DOHH2 (cell line): Measurements from ENCODE around the gene IFNG-AS1.
A peak's percentile ranks its signal among the peaks of the same experiment; 100 is the strongest.

Source experiments
- H3F3A ChIP-seq: fragments of 200-600 bp; sonication (generic), shearing (Covaris generic); 2 replicates; pipeline ENCODE4 v1.6.0; 2016; ENCODE audit warnings: antibody characterized with exemption, mild to moderate bottlenecking; ENCODE audit not compliant: control insufficient read depth, insufficient read depth
- H3K27ac ChIP-seq: fragments of 200-600 bp; sonication (generic); 2 replicates; pipeline ENCODE4 v1.5.1; 2014; ENCODE audit warnings: low read depth, mild to moderate bottlenecking, low read length, moderate library complexity
- H3K27me3 ChIP-seq: fragments of 200-600 bp; sonication (generic); 2 replicates; pipeline ENCODE4 v1.6.1; 2014; ENCODE audit warnings: mild to moderate bottlenecking, low read length, mixed read lengths; ENCODE audit not compliant: control insufficient read depth
- H3K36me3 ChIP-seq: fragments of 200-600 bp; sonication (generic); 2 replicates; pipeline ENCODE4 v1.6.1; 2014; ENCODE audit warnings: mild to moderate bottlenecking, low read length, moderate library complexity, mixed read lengths; ENCODE audit not compliant: control insufficient read depth
- H3K4me1 ChIP-seq: fragments of 200-600 bp; sonication (generic); 2 replicates; pipeline ENCODE4 v1.6.1; 2014; ENCODE audit warnings: mild to moderate bottlenecking, low read length, mixed read lengths; ENCODE audit not compliant: control insufficient read depth
- H3K4me2 ChIP-seq: fragments of 200-600 bp; sonication (generic); 2 replicates; pipeline ENCODE4 v1.6.0; 2014; ENCODE audit warnings: mild to moderate bottlenecking, low read length, moderate library complexity
- H3K4me3 ChIP-seq: fragments of 200-600 bp; sonication (generic); 2 replicates; pipeline ENCODE4 v1.5.1; 2014; ENCODE audit warnings: mild to moderate bottlenecking, low read length, mixed read lengths
- H3K79me2 ChIP-seq: fragments of 200-600 bp; sonication (generic); 2 replicates; pipeline ENCODE4 v1.6.1; 2014; ENCODE audit warnings: mild to moderate bottlenecking, low read length, mixed read lengths; ENCODE audit not compliant: control insufficient read depth
- H3K9me2 ChIP-seq: fragments of 200-600 bp; sonication (generic); replicated peaks from 2 replicates; pipeline ENCODE4 v1.6.1; 2014; ENCODE audit warnings: mild to moderate bottlenecking, low read length, mixed read lengths; ENCODE audit not compliant: control insufficient read depth
- H3K9me3 ChIP-seq: fragments of 200-600 bp; sonication (generic); 2 replicates; pipeline ENCODE4 v1.6.1; 2014; ENCODE audit warnings: antibody characterized with exemption, low read length, mixed read lengths; ENCODE audit not compliant: control insufficient read depth, insufficient read depth
- H4K20me1 ChIP-seq: fragments of 200-600 bp; sonication (generic); 2 replicates; pipeline ENCODE4 v1.6.0; 2014; ENCODE audit warnings: low read depth, mild to moderate bottlenecking, antibody characterized with exemption, low read length, moderate library complexity; ENCODE audit not compliant: control insufficient read depth, insufficient read depth
- CTCF ChIP-seq: fragments of 200-600 bp; sonication (generic); IDR thresholded peaks from one replicate; pipeline ENCODE4 v1.5.1; 2014; ENCODE audit warnings: antibody characterized with exemption, mild to moderate bottlenecking, low read depth, low read length; ENCODE audit not compliant: poor library complexity, severe bottlenecking
- EZH2phosphoT487 ChIP-seq: fragments of 200-600 bp; sonication (generic); IDR thresholded peaks from 2 replicates; pipeline ENCODE4 v1.6.1; 2017; ENCODE audit warnings: borderline replicate concordance, mild to moderate bottlenecking, antibody characterized with exemption, low read length, moderate library complexity, mixed read lengths

The IFNG-AS1 gene

GRCh38 chr12:68048648-68049297 lies 59.5 kb downstream of the IFNG-AS1 start:
- Histone ChIP-seq H3K4me1 (no peaks in the 10 kb centered on the region), H3K27me3 (no peaks in the 10 kb centered on the region), H3K9me2 (no peaks in the 10 kb centered on the region), H3K27ac (no peak overlapping the region), H4K20me1 (no peaks in the 10 kb centered on the region), H3K4me2 (no peak overlapping the region), H3K9me3 (no peaks in the 10 kb centered on the region), H3K36me3 (no peaks in the 10 kb centered on the region), H3K79me2 (no peaks in the 10 kb centered on the region), H3F3A (no peaks in the 10 kb centered on the region), H3K4me3 (no peak overlapping the region)
- TF ChIP-seq CTCF (no peak), EZH2phosphoT487 (no peak)

GRCh38 chr12:68056300-68056699 lies 67.1 kb downstream of the IFNG-AS1 start:
- no peaks in the 10 kb centered on the region for H3K27me3 ChIP-seq
- peaks cover 12% of the 10 kb centered on the region for H3K36me3 ChIP-seq
- TF ChIP-seq CTCF (no peak), EZH2phosphoT487 (no peak)
- peak overlapping the region; percentile 2; the same call in 1 of the 2 replicates for H3K27ac ChIP-seq
- H4K20me1 ChIP-seq: no peaks in the 10 kb centered on the region
- peaks cover 22% of the 10 kb centered on the region; the same call in 1 of the 2 replicates for H3K9me3 ChIP-seq
- no peaks in the 10 kb centered on the region for H3F3A ChIP-seq
- H3K4me1 ChIP-seq: peaks cover 14% of the 10 kb centered on the region
- H3K4me3 ChIP-seq: peak overlapping the region; percentile 17; the same call in 1 of the 2 replicates
- H3K9me2 ChIP-seq: no peaks in the 10 kb centered on the region
- H3K4me2 ChIP-seq: 0 out of 2 replicates have a peak overlapping the region, but pooled peaks have one; percentile 5
- no peaks in the 10 kb centered on the region for H3K79me2 ChIP-seq

- Histone ChIP-seq H3K4me2 (no peak overlapping the region), H3K79me2 (no peaks in the 10 kb centered on the region), H3K36me3 (no peaks in the 10 kb centered on the region), H4K20me1 (no peaks in the 10 kb centered on the region), H3F3A (no peaks in the 10 kb centered on the region), H3K27me3 (no peaks in the 10 kb centered on the region), H3K4me1 (peaks cover 12% of the 10 kb centered on the region), H3K9me3 (no peaks in the 10 kb centered on the region), H3K4me3 (no peak overlapping the region), H3K9me2 (no peaks in the 10 kb centered on the region), H3K27ac (no peak overlapping the region)
- no peak for TF ChIP-seq EZH2phosphoT487
- TF ChIP-seq CTCF: no peak
Measured at GRCh38 chr12:68063900-68064590, 74.8 kb downstream of the IFNG-AS1 start.
